HUES48 (cell line): ENCODE results near the gene ANXA1.
A peak's percentile ranks its signal among the peaks of the same experiment; 100 is the strongest.

ENCODE experiments used
- H3K27ac ChIP-seq: one replicate; pipeline ENCODE4 v1.7.0; 2013; ENCODE audit warnings: low read depth, low read length, inconsistent platforms
- H3K27me3 ChIP-seq: 2 replicates; pipeline ENCODE4 v1.6.1; 2013; ENCODE audit warnings: mild to moderate bottlenecking, low read length; ENCODE audit not compliant: control insufficient read depth, insufficient read depth
- H3K36me3 ChIP-seq: 2 replicates; pipeline ENCODE4 v1.6.1; 2013; ENCODE audit warnings: low read length; ENCODE audit not compliant: control insufficient read depth, insufficient read depth
- H3K4me1 ChIP-seq: 2 replicates; pipeline ENCODE4 v1.6.1; 2013; ENCODE audit warnings: mild to moderate bottlenecking, low read length; ENCODE audit not compliant: control insufficient read depth, insufficient read depth
- H3K4me3 ChIP-seq: 2 replicates; pipeline ENCODE4 v1.5.1; 2013; ENCODE audit warnings: mild to moderate bottlenecking, low read depth, low read length
- H3K9ac ChIP-seq: 2 replicates; pipeline ENCODE4 v1.6.1; 2013; ENCODE audit warnings: mild to moderate bottlenecking, low read depth, low read length, moderate library complexity
- H3K9me3 ChIP-seq: 2 replicates; pipeline ENCODE4 v1.6.1; 2013; ENCODE audit warnings: low read length; ENCODE audit not compliant: control insufficient read depth, insufficient read depth

The ANXA1 gene

GRCh38 chr9:73138516-73138915, 13.1 kb upstream of the ANXA1 start:
- Histone ChIP-seq H3K4me3 (no peak overlapping the region), H3K27me3 (no peaks in the 10 kb centered on the region), H3K9me3 (no peaks in the 10 kb centered on the region), H3K36me3 (no peaks in the 10 kb centered on the region), H3K4me1 (peaks cover 3% of the 10 kb centered on the region; the same call in 1 of the 2 replicates), H3K27ac (no peak overlapping the region), H3K9ac (no peak overlapping the region)

- H3K4me3 ChIP-seq: no peak overlapping the region
- no peaks in the 10 kb centered on the region for H3K36me3 ChIP-seq
- peaks cover 15% of the 10 kb centered on the region for H3K4me1 ChIP-seq
- H3K9me3 ChIP-seq: no peaks in the 10 kb centered on the region
- H3K27me3 ChIP-seq: no peaks in the 10 kb centered on the region
- H3K9ac ChIP-seq: no peak overlapping the region
- H3K27ac ChIP-seq: no peak overlapping the region
Observed at GRCh38 chr9:73141282-73141681, 10.4 kb upstream of the ANXA1 start.

- Histone ChIP-seq H3K27ac (peak overlapping the region; percentile 36), H3K9me3 (no peaks in the 10 kb centered on the region), H3K9ac (no peak overlapping the region), H3K4me1 (peaks cover 19% of the 10 kb centered on the region), H3K4me3 (no peak overlapping the region), H3K27me3 (no peaks in the 10 kb centered on the region), H3K36me3 (no peaks in the 10 kb centered on the region)
Observed at GRCh38 chr9:73143711-73144328, 7.8 kb upstream of the ANXA1 start.

GRCh38 chr9:73146111-73146815, 5.4 kb upstream of the ANXA1 start:
- no peaks in the 10 kb centered on the region for H3K27me3 ChIP-seq
- no peak overlapping the region for H3K4me3 ChIP-seq
- H3K9me3 ChIP-seq: no peaks in the 10 kb centered on the region
- H3K4me1 ChIP-seq: peaks cover 26% of the 10 kb centered on the region
- no peak overlapping the region for H3K27ac ChIP-seq
- H3K9ac ChIP-seq: no peak overlapping the region
- H3K36me3 ChIP-seq: no peaks in the 10 kb centered on the region

- Histone ChIP-seq H3K27ac (peak overlapping the region; percentile 82), H3K9me3 (no peaks in the 10 kb centered on the region), H3K36me3 (no peaks in the 10 kb centered on the region), H3K9ac (no peak overlapping the region), H3K27me3 (no peaks in the 10 kb centered on the region), H3K4me1 (peaks cover 45% of the 10 kb centered on the region), H3K4me3 (no peak overlapping the region)
Observed at GRCh38 chr9:73148447-73148937, 3.2 kb upstream of the ANXA1 start.

GRCh38 chr9:73149371-73150067, 2.1 kb upstream of the ANXA1 start:
- no peak overlapping the region for H3K4me3 ChIP-seq
- peaks cover 42% of the 10 kb centered on the region for H3K4me1 ChIP-seq
- no peaks in the 10 kb centered on the region for H3K27me3 ChIP-seq
- H3K27ac ChIP-seq: peak overlapping the region; percentile 82
- H3K36me3 ChIP-seq: no peaks in the 10 kb centered on the region
- H3K9me3 ChIP-seq: no peaks in the 10 kb centered on the region
- no peak overlapping the region for H3K9ac ChIP-seq

GRCh38 chr9:73152543-73152844, 829 bp downstream of the ANXA1 start:
- Histone ChIP-seq H3K27me3 (no peaks in the 10 kb centered on the region), H3K36me3 (no peaks in the 10 kb centered on the region), H3K27ac (peak overlapping the region; percentile 89), H3K4me3 (peak overlapping the region; percentile 49; the same call in 1 of the 2 replicates), H3K9ac (peak overlapping the region; percentile 74; the same call in 1 of the 2 replicates), H3K9me3 (no peaks in the 10 kb centered on the region), H3K4me1 (peaks cover 36% of the 10 kb centered on the region)

- Histone ChIP-seq H3K9ac (peak overlapping the region; percentile 53; the same call in 1 of the 2 replicates), H3K4me3 (peak overlapping the region; percentile 49; the same call in 1 of the 2 replicates), H3K27ac (peak overlapping the region; percentile 89), H3K36me3 (no peaks in the 10 kb centered on the region), H3K4me1 (peaks cover 39% of the 10 kb centered on the region), H3K9me3 (no peaks in the 10 kb centered on the region), H3K27me3 (no peaks in the 10 kb centered on the region)
Observed at GRCh38 chr9:73152953-73153352, 1.3 kb downstream of the ANXA1 start.

- Histone ChIP-seq H3K27me3 (no peaks in the 10 kb centered on the region), H3K9ac (no peak overlapping the region), H3K36me3 (no peaks in the 10 kb centered on the region)
Observed at GRCh38 chr9:73153793-73154227, 2.1 kb downstream of the ANXA1 start.

GRCh38 chr9:73154271-73154670, 2.6 kb downstream of the ANXA1 start:
- H3K4me3 ChIP-seq: peak overlapping the region; percentile 16; the same call in 1 of the 2 replicates
- no peaks in the 10 kb centered on the region for H3K9me3 ChIP-seq
- H3K27me3 ChIP-seq: no peaks in the 10 kb centered on the region
- H3K9ac ChIP-seq: no peak overlapping the region
- H3K27ac ChIP-seq: peak overlapping the region; percentile 61
- H3K36me3 ChIP-seq: no peaks in the 10 kb centered on the region
- peaks cover 49% of the 10 kb centered on the region for H3K4me1 ChIP-seq

More at GRCh38 chr9:73153793-73154227, 2.1 kb downstream of the ANXA1 start:
- H3K27ac ChIP-seq: peak overlapping the region; percentile 89
- H3K4me1 ChIP-seq: peaks cover 47% of the 10 kb centered on the region
- H3K4me3 ChIP-seq: peak overlapping the region; percentile 16; the same call in 1 of the 2 replicates
- no peaks in the 10 kb centered on the region for H3K9me3 ChIP-seq

GRCh38 chr9:73154722-73155121, 3.1 kb downstream of the ANXA1 start:
- Histone ChIP-seq H3K4me1 (peaks cover 50% of the 10 kb centered on the region), H3K36me3 (no peaks in the 10 kb centered on the region), H3K9me3 (no peaks in the 10 kb centered on the region), H3K27ac (no peak overlapping the region), H3K27me3 (no peaks in the 10 kb centered on the region), H3K9ac (no peak overlapping the region), H3K4me3 (no peak overlapping the region)
